ENCODE measurements around the gene ATP6AP1.

Gene ATP6AP1

GRCh38 chrX:154430916-154431315 lies 2.4 kb downstream of the ATP6AP1 start:
- no peak for DNase-seq (ENCODE audit: low read depth)

- DNase-seq (ENCODE audit: low read depth) = no peak
These were observed 2.9 kb downstream of the ATP6AP1 start for GRCh38 chrX:154431341-154431740.

- no peak for DNase-seq (ENCODE audit: low read depth)
These were observed 3.7 kb downstream of the ATP6AP1 start for GRCh38 chrX:154432210-154432609.

- no peak for DNase-seq (ENCODE audit: low read depth)
These were observed 5.1 kb downstream of the ATP6AP1 start for GRCh38 chrX:154433605-154434004.

GRCh38 chrX:154434394-154435168 lies 6.1 kb downstream of the ATP6AP1 start:
- DNase-seq (ENCODE audit: low read depth) = no peak

- no peak for DNase-seq (ENCODE audit: low read depth)
These were observed 6.8 kb downstream of the ATP6AP1 start for GRCh38 chrX:154435171-154435733.

- no peak for DNase-seq (ENCODE audit: low read depth)
These were observed 8.0 kb downstream of the ATP6AP1 start for GRCh38 chrX:154436374-154436982.

GRCh38 chrX:154436983-154437752 lies 8.7 kb downstream of the ATP6AP1 start, which contains the start of gene GDI1:
TSS of gene GDI1 (plus strand) at chrX:154437154. CDS start at chrX:154437255, 101 bp downstream.
- peak; percentile 66 for DNase-seq (ENCODE audit: low read depth)

- no peak for DNase-seq (ENCODE audit: low read depth)
These were observed 9.8 kb downstream of the ATP6AP1 start for GRCh38 chrX:154437971-154438893.

GRCh38 chrX:154439841-154440240 lies 11.4 kb downstream of the ATP6AP1 start:
- DNase-seq (ENCODE audit: low read depth) = no peak

GRCh38 chrX:154440623-154441357 lies 12.3 kb downstream of the ATP6AP1 start:
- no peak for DNase-seq (ENCODE audit: low read depth)

GRCh38 chrX:154441564-154441963 lies 13.1 kb downstream of the ATP6AP1 start:
- no peak for DNase-seq (ENCODE audit: low read depth)

- no peak for DNase-seq (ENCODE audit: low read depth)
These were observed 13.7 kb downstream of the ATP6AP1 start for GRCh38 chrX:154441984-154442707.

GRCh38 chrX:154443479-154443910 lies 15.0 kb downstream of the ATP6AP1 start:
- DNase-seq (ENCODE audit: low read depth) = no peak

- peak; percentile 56 for DNase-seq (ENCODE audit: low read depth)
These were observed 15.7 kb downstream of the ATP6AP1 start, which contains the start of gene FAM50A for GRCh38 chrX:154443992-154444754. TSS of gene FAM50A (plus strand) at chrX:154444141. CDS start at chrX:154444236, 95 bp downstream.

GRCh38 chrX:154444755-154445246 lies 16.3 kb downstream of the ATP6AP1 start:
- no peak for DNase-seq (ENCODE audit: low read depth)

GRCh38 chrX:154445776-154446175 lies 17.3 kb downstream of the ATP6AP1 start:
- no peak for DNase-seq (ENCODE audit: low read depth)

- no peak for DNase-seq (ENCODE audit: low read depth)
These were observed 18.0 kb downstream of the ATP6AP1 start for GRCh38 chrX:154446430-154446829.

- DNase-seq (ENCODE audit: low read depth) = no peak
These were observed 20.0 kb downstream of the ATP6AP1 start for GRCh38 chrX:154448484-154448883.

Measured in fibroblast of gingiva (primary cell).